Skeletal muscle satellite cell (primary cell): Measurements from ENCODE around the gene TICAM2.

Source experiments
- H3K27me3 ChIP-seq: 2 replicates; pipeline ENCODE4 v1.7.0; 2013; ENCODE audit warnings: low read length; ENCODE audit not compliant: control insufficient read depth, insufficient read depth
- H3K36me3 ChIP-seq: 2 replicates; pipeline ENCODE4 v1.7.0; 2013; ENCODE audit warnings: mild to moderate bottlenecking, control low read depth, low read length; ENCODE audit not compliant: insufficient read depth
- H3K4me1 ChIP-seq: 2 replicates; pipeline ENCODE4 v1.7.0; 2013; ENCODE audit warnings: low read length; ENCODE audit not compliant: control insufficient read depth, insufficient read depth
- H3K4me2 ChIP-seq: 2 replicates; pipeline ENCODE4 v1.7.0; 2013; ENCODE audit warnings: mild to moderate bottlenecking, low read length
- H3K4me3 ChIP-seq: 2 replicates; pipeline ENCODE4 v1.7.0; 2013; ENCODE audit warnings: low read length
- H3K9ac ChIP-seq: 2 replicates; pipeline ENCODE4 v1.7.0; 2013; ENCODE audit warnings: mild to moderate bottlenecking, low read depth, low read length, moderate library complexity
- H3K9me3 ChIP-seq: replicated peaks from 2 replicates; pipeline ENCODE4 v1.7.0; 2013; ENCODE audit warnings: mild to moderate bottlenecking, control low read depth, low read length

TICAM2 gene

DNA sequence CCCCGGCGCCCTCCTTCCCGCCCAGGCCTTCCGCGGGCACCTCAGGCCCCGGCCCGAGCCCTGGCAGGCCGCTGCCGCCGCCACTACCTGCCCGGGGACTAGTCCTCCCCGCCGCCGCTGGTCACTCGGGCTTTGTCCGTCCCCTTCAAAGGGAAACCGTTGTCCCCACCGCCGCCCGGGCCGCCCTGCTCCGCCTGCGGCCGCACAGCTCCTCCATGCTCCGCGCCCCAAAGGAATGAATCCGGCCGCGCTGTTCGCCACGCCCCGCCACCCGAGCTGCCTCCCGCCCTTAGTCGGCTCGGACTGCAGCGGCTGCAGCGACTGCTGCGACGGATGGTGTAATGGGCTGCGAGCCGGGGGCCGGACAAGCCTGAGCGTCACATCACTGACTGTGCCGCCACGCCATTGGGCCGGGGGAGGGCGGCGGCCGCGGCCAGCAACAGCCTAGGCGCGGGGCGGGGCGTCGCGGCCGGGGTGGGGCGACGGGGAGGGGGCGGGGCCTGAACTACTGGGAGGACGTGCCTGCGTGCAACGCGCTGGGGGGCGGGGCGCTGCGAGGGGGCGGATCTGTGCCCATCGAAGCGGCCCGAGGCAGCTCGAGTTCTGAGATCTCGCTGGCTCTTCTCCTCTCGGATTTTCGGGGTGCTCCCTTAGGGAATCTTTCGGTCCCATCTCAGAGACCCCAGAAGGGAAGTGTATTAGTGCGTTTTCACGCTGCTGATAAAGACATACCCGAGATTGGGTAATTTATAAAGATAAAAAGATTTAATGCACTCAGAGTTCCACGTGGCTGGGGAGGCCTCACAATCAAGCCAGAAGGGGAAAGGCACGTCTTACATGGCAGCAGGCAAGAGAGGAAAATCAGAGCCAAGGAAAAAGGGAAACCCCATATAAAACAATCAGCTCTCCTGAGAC lies 57.6 kb downstream of the TICAM2 start, which contains the start of gene FEM1C:
Gene FEM1C (minus strand): TSS at position 340 of the 915 bp plus-strand sequence. CDS start 1,282 bp downstream, outside the sequence.
- Histone ChIP-seq H3K9ac (peak within 1 kb of the TSS; percentile 98), H3K4me3 (peak within 1 kb of the TSS; percentile 94), H3K27me3 (no peaks in the 10 kb centered on the region), H3K4me1 (peaks cover 10% of the 10 kb centered on the region), H3K36me3 (peaks cover 31% of the 10 kb centered on the region), H3K9me3 (peaks cover 3% of the 10 kb centered on the region), H3K4me2 (peak within 1 kb of the TSS; percentile 91)

DNA sequence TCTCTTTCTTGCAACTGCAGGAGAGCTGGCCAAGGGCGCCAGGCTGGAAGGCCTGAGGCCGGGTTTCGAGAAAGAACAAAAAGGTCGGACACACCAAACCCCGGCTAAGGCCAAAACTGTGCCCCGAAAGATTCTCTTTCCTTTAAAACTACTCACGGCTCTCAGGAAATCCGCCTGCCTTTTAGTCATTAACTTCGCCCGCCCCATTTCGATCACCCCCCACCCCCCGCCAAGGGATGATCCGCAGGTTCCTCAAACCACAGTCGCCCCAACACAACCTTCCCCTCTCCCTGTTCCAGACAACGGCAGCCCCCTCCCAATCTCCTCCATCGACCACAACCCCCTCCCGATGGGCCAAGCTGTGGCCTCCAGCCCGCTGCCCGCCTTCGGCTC lies 58.2 kb downstream of the TICAM2 start:
- H3K4me2 ChIP-seq: peak overlapping the region; percentile 91
- H3K9me3 ChIP-seq: peaks cover 3% of the 10 kb centered on the region
- H3K9ac ChIP-seq: peak overlapping the region; percentile 98
- peaks cover 14% of the 10 kb centered on the region for H3K4me1 ChIP-seq
- peak overlapping the region; percentile 94 for H3K4me3 ChIP-seq
- H3K36me3 ChIP-seq: peaks cover 37% of the 10 kb centered on the region
- H3K27me3 ChIP-seq: no peaks in the 10 kb centered on the region

DNA sequence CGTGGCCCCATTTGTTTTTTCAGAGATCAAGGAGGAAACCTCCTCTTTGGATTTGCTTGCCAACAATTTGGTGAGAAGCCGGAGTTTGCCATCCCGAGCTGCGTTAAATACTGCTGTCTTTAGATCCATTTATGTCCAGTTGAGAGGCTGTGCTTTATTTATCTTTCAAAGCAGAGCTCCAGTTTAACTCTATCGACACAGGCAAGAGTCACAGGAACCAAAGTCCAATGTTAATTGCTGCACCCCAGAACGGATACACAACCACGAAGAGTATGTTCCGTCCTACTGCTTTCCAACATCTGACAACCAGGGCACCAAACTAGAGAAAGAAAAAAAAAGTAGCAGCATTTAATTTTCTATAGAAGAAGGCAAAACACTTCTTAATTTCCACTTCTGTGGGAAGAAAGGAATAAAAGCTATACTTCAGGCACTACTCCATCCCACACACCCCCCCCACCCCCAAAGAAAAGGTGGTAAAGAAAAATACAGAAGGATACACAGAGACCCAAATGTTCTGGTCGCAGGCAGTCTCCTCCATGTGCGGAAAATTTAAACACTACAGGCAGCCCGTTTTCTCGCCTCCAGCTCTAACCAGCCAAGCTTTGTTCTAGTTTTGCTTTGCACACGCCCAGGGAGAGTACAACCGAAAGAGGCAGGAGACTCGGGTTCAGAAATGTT lies 58.8 kb downstream of the TICAM2 start:
- H3K4me2 ChIP-seq: peak overlapping the region; percentile 91
- H3K9me3 ChIP-seq: peaks cover 3% of the 10 kb centered on the region
- peak overlapping the region; percentile 94 for H3K4me3 ChIP-seq
- H3K9ac ChIP-seq: peak overlapping the region; percentile 98
- H3K27me3 ChIP-seq: no peaks in the 10 kb centered on the region
- H3K36me3 ChIP-seq: peaks cover 43% of the 10 kb centered on the region
- H3K4me1 ChIP-seq: peaks cover 20% of the 10 kb centered on the region

DNA sequence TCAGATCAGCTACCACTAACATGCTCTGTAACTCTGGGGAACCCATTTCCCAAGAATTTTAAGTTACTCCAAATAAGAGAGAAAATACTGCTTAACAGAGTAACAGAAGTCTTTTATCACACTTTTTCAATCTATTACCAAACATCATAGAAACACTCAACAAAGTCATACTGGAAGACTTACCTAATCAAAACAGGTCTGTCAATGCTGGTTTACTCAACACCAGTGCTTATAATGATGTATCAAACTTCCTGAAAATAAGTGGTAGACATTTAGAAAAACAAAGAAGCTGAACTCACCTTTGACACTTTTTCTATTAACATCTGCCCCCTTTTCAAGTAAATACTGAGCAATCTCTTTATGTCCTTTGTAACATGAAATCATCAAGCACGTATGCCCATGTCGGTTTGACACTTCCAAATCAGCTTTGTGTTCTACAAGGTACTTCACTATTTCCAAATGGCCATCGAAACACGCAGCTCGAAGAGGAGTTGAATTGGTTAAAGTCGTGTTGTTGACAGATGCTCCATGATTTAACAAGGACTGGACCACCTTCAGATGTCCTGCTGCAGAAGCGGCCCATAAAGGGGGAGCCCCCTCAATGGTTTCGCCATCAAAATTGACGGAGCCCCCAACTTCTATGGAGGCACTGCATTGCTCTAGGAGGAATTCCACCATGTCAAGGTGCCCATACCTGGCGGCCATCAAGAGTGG lies 59.5 kb downstream of the TICAM2 start:
- peaks cover 21% of the 10 kb centered on the region for H3K4me1 ChIP-seq
- peaks cover 3% of the 10 kb centered on the region for H3K9me3 ChIP-seq
- peak overlapping the region; percentile 91 for H3K4me2 ChIP-seq
- H3K36me3 ChIP-seq: peaks cover 49% of the 10 kb centered on the region
- no peaks in the 10 kb centered on the region for H3K27me3 ChIP-seq
- H3K4me3 ChIP-seq: peak overlapping the region; percentile 94
- H3K9ac ChIP-seq: peak overlapping the region; percentile 98

DNA sequence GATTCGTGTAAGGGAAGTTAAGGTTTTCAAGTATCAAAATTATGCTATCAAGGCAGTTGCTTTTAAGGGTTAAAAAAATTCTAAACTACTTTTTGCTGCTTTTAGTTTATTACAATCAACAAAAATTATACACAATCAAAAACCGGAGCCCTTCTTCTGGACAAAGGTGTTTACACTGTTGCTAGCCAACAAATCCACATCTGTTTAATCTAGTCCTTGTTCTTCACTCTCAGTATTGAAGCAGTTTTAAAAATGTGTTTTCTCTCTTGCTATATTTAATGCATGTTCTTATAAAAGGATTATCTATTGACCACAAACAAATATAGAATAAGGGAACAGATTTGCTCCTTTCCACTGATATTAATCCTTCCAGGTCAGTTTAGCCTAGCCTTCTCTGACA lies 60.2 kb downstream of the TICAM2 start:
- peak overlapping the region; percentile 94 for H3K4me3 ChIP-seq
- H3K4me1 ChIP-seq: peaks cover 21% of the 10 kb centered on the region
- H3K4me2 ChIP-seq: peak overlapping the region; percentile 91
- H3K9me3 ChIP-seq: peaks cover 3% of the 10 kb centered on the region
- H3K36me3 ChIP-seq: peaks cover 55% of the 10 kb centered on the region
- no peaks in the 10 kb centered on the region for H3K27me3 ChIP-seq
- H3K9ac ChIP-seq: peak overlapping the region; percentile 98

DNA sequence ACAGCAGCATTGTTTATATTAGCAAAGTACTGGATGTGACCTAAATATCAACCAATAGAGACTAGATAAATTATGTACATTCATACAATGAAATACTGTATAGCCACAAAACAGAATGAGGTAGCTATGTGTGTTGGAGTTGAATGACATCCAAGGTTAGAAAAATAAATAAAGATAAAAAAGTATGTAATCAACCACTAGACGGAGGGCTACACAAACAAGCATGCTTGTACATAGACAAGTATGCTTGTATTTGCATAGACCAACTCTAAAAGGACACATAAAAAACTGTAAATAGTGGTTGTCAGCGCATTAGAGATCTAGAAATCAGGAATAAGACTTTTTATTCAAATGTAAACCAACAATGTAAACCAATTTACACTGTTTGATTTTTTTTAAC lies 60.7 kb downstream of the TICAM2 start:
- peaks cover 3% of the 10 kb centered on the region for H3K9me3 ChIP-seq
- peaks cover 21% of the 10 kb centered on the region for H3K4me1 ChIP-seq
- peak overlapping the region; percentile 91 for H3K4me2 ChIP-seq
- no peaks in the 10 kb centered on the region for H3K27me3 ChIP-seq
- peak overlapping the region; percentile 98 for H3K9ac ChIP-seq
- peak overlapping the region; percentile 94 for H3K4me3 ChIP-seq
- H3K36me3 ChIP-seq: peaks cover 60% of the 10 kb centered on the region

DNA sequence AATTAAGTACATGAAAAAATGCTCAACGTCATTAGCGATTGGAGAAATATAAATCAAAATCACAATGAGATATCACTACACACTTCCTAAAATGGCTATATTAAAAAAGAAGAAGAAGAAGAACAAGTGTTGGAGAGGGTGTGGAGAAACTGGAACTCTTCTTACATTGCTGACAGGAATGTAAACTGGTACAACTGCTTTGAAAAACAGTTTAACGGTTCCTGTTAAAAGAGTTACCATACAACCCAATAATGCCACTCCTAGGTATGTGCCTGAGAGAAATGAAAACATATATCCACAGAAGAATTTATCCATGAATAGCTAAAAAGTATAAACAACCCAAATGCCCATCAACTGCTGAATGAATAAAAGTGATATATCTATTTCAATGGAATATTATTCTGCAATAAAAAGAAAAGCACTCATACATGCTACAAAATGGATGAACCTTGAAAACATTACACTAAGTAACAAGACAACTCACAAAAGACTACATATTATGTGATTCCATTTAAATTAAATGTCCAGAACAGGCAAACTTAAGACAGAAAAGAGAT lies 66.7 kb downstream of the TICAM2 start:
- peaks cover 53% of the 10 kb centered on the region for H3K36me3 ChIP-seq
- no peaks in the 10 kb centered on the region for H3K27me3 ChIP-seq
- H3K4me3 ChIP-seq: no peak overlapping the region
- H3K9me3 ChIP-seq: no peaks in the 10 kb centered on the region
- no peak overlapping the region for H3K9ac ChIP-seq
- H3K4me1 ChIP-seq: peaks cover 40% of the 10 kb centered on the region
- peak overlapping the region; percentile 4 for H3K4me2 ChIP-seq

DNA sequence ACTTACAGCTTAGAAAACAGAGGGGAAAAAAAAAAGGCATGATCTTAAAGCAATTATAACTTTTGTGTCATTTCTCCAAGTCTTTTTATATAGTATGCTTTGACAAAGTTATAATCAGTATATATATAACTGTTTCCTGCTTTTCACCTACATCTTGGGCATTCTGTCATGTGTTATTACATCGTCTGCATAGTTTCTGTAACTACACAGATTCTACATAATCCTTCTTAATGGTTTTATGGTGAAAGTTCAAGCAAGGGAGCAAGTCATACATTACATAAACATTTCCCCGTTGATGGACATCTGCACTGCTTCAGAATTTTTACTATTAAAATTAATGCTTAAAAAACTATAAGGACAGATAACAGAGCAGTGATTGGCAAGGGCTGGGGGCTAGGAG lies 69.8 kb downstream of the TICAM2 start:
- Histone ChIP-seq H3K36me3 (peaks cover 30% of the 10 kb centered on the region), H3K27me3 (no peaks in the 10 kb centered on the region), H3K4me2 (peak overlapping the region; percentile 28), H3K9ac (no peak overlapping the region), H3K4me1 (peaks cover 31% of the 10 kb centered on the region), H3K9me3 (no peaks in the 10 kb centered on the region), H3K4me3 (no peak overlapping the region)

DNA sequence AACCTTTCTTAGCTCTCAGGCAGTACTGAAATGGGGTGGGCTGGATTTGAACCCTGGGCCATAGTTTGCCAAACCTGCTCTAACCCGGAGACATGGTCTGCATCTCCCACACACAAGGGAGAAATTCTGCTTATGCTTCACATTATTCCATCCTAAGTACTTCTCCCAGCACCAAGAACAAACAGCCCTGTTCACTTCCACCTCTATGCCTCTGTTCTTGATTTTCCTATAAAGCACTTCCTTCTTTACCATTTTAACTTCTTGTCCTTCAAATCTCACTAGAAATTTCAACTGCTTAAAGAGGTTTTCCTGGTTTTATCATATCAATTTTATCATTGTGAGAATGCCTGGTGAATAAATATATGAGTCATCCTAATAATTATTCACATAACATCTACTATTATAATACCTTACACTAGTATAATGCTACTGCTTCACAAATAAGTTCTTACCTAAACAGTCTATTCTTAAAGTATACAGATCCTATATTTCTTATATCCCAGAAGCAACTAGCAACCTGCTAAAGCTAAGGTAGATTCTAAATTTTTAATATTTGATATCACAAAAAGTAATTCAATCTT lies 70.4 kb downstream of the TICAM2 start:
- Histone ChIP-seq H3K9me3 (no peaks in the 10 kb centered on the region), H3K4me2 (peak overlapping the region; percentile 43), H3K4me3 (no peak overlapping the region), H3K36me3 (peaks cover 25% of the 10 kb centered on the region), H3K27me3 (no peaks in the 10 kb centered on the region), H3K4me1 (peaks cover 31% of the 10 kb centered on the region), H3K9ac (no peak overlapping the region)

DNA sequence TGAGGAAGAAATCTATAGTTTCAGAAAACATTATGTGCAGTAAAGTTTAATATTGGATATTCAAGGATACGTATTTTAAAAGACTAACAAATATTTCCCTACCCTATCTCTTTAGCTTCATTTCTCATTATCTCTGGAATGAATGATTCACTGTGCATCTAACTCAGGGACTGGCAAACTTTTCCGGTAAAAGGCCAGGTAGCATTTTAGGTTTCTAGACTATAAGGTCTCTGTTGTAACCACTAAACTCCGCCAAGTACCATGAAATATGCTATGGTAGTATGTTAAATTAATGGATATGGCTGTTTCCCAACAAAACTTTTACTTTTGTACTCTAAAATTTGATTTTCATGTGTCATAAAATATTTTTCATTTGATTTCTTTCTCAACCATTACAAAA lies 70.9 kb downstream of the TICAM2 start:
- Histone ChIP-seq H3K4me2 (peak overlapping the region; percentile 43), H3K9ac (no peak overlapping the region), H3K4me3 (no peak overlapping the region), H3K27me3 (no peaks in the 10 kb centered on the region), H3K36me3 (peaks cover 23% of the 10 kb centered on the region), H3K4me1 (peaks cover 35% of the 10 kb centered on the region), H3K9me3 (no peaks in the 10 kb centered on the region)
